NCI-H446 (cell line): Measurements from ENCODE around the gene SLC66A2.
"Not testable (repeated sequence)": the region's sequence is repeated elsewhere in the genome, so short reads cannot be mapped to it uniquely, and the experiment has no call there.

ENCODE experiments used
- DNase-seq, 2 experiments: peaks; one replicate each; lab custom pipeline; 2025; lab: John Stamatoyannopoulos, UW

Gene SLC66A2

DNA sequence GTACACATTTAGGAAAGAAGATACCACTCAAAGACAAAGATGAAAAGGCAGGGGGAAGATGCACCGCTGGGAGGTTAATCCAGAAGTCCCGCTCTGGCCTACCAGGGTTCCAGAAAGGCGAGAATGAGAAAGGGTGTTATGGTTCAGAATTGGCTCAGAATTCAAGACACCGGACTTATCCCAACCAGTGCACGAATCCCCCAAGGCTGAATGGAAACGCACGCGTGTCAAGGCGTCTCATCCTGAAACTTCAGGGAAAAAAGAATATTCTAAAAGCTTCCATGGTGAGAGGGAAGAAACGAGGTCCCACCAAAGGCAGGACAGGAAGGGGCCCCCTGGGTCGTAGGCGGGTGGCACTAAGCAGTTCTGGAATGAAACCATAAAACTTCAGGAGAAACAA is 71.9 kb downstream of the SLC66A2 start:
- no peak for DNase-seq

DNA sequence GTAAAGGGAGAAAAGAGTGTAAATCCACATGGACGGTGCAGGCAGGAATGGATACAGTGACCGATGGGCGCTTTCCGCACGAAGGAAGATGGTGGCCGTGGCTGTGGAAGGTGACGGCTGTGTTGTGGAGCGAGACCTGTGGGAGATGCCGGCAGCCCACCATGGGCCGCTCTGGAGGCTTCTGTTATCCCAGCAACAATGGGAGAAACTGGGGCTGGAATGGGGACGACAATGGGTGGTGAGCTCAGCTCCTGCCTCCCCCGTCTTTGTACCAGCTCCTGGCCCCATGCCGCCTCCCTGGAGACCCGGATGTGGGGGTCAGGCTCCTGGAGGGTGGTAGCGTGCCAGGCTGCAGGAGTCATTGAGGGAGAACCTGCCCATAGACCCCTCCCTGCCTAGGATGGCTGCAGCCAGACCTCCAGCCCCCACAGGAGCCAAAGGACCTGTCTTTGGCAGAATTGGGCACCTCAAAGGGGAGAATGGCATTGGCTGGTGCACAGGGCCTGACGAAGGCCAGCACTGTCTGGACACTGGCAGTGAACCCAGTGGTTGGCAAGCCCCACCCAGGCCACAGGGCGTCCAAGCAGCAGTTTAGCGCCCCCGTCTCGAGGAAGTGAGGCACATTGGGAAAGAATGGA is 72.6 kb downstream of the SLC66A2 start:
- no peak for DNase-seq

DNA sequence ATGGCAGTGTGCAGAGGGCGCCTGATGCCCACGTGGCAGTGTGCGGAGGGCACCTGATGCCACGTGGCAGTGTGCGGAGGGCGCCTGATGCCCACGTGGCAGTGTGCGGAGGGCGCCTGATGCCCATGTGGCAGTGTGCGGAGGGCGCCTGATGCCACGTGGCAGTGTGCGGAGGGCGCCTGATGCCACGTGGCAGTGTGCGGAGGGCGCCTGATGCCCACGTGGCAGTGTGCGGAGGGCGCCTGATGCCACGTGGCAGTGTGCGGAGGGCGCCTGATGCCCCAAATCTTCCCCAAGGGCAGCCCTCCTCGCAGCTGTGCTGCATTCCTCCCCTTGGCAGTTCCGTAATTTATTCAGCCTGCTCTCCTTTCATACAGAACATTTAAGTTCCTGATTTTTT is 73.2 kb downstream of the SLC66A2 start:
- not testable (repeated sequence) for DNase-seq

DNA sequence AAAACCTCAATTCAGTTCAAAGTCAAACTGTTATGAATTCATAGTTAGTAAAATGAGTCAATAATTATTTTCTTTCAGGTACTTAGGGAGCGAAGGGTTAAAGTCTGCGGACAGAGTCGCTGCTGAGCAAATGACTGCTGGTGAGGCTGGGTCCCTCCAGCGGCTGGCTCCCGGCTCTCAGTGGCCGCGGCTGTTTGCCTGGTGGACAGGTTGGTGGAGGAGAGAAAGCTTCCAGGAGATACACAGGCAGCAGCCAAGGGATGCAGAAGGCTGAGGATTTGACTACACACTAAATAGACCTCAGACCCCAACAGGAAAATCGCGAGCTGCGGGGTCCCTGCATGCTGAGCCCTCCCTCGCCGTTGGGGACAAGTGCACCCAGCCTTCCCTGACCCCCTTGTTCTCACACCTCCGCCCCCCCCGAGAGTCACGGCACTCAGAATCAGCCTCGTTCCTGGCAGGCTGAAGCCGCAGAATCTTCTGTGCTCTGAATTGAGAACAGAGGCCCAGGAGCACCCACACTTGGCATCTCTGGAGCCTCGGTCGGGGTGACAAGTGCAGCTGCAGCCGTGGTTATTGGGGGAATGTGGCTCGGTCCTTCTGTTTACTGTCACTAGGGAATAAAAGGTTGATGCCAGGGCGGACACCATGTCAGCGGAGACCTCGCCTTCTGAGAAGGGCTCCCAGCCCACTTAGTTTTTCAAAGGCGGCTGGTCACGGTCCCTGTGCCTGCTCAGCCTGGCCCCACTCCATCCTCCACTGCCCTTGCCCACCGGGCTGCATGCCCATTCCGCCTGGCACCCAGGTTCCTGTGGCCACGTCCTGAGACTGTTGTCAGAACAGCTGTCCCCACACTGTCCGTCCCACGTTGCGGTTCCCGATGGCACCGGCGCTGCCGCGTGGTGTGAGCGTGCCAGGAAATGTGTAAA is 74.0 kb downstream of the SLC66A2 start:
- DNase-seq: no peak

DNA sequence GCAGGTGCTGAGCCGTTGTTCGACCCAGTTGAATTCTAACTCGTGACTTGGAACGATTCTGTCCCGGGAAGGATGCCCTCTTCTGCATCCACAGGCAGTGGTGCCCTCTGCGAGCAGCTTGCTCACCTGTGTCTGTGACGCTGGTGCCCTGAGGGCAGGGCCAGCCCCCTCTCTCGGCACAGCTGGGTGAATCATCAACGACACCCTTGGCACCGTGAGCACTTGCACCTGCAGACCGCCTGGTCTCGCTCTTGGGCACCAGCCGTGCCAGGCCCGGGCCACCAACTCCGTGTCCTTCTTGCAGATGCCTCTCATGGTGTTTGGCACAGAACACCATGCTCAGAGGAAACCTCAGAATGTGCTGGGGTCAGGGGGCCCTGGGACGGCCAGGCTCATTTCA is 75.0 kb downstream of the SLC66A2 start:
- DNase-seq: no peak

DNA sequence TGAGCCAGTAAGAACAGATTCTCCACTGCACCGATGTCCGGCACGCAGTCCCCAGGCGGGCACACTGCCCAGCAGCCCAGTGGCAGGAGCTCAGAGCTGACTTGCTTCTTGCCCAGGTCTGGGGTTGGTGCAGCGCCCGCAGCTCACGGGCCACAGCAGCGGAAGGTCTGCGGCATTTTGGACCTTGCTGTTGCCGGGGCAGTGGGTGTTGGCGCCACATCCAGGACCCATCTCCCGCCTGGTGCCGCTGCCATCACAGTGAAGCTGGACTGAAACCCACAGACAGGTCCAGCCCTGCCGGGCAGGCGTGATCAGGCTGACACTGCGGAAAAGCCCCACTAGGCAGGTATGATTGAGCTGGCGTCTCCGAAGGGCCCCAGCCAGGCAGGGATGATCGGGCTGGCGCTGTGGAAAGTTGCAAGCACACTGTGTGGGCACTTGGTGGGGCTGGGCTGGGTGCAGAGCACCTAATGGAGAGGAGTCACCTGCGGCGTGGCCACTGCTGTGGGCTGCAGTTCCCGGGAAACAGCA is 75.5 kb downstream of the SLC66A2 start:
- DNase-seq: no peak

DNA sequence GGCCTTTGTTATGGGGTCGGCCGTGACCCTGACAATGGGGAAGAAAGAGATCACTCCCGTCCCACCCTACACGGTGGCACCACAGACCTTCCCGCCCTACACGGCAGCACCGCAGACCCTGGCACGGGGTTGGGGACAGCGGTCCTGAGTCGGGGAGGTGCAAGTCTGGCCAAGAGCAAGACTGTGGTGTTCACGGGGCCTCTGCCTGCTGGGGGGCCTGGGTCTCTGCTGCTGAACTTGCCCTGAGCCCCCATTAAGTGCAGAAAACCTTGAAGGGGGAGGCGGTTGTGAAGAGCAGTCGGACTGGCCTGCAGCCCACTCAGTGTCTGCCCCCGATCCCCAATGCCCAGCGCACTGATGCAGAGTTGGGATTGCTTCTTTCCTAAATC is 75.9 kb downstream of the SLC66A2 start:
- DNase-seq: no peak

DNA sequence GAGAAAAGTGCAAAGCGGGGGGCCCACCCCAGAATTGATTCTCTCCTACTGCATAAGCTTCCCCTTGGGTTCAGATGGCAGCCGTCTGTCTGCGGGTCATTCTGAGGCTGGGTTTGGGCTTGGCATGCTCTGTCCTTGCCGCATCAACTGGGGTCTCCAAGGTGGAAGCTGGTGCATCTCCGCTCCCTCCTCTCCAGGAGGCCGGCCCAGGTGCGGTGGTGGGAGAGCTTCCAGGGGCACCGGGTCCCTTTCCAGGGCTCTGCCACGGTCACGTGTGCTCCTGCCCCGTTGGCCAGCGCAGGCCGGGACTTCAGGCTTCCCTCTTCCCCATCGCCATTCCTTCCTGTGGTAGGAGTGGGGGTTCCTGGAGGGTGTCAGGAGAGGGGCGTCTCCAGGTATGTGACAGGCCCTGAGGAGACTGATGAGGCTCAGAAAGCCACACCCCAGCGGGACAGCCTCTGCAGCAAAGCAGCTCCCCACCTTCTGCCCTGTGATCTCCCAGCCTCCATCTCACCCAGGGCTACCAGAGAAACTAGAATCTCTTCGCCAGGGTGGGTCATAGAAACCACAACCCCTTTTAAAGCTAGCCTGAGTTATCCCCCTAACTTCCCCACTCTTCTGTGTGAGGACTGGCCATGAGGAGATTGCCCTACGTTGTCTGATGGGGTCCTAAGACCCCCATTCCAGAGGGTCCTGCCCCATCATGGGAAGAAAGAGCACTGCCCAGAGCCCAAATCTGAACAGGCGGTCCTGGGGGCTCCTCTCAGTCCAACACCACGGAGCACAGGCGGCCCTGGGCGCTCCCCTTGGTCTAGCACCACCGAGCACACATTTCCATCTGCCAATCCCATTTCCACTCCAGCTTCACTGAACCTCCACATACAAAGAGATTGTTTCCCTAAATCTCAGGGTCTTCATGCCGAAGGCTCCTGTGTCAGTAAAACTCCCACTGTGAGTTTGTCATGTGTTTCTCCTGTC is 76.6 kb downstream of the SLC66A2 start:
- no peak for DNase-seq

DNA sequence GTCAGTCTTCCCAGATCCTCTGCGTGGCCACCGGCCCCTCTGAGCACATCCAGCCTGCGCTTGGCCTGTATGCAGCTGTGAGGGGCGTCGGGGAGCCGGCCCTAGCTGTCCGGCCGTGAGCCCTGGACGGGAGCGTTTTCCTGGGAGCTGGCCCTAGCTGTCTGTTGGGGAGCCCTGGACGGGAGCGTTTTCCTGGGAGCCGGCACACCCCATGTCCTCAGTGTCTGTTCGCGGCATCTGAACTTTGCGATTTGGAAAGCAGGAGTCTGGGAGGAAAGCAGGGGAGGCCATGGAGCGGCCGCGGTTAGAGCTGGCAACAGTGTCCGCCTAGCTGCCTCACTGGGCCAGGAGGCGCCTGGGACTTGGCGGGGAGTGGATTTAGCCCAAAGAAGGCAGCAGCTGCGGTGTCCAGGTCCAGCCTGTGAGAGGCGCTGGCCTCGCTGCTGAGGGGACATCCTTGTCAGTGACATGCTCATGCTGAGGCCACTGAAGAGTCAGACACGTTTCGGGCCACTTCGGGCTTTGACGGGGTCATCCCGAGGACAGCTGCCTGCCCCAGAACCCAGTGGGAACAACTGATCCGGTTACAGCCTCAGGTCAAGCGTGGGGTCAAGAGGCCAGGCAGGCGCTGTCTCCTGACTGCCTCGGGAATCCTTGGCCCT is 77.9 kb downstream of the SLC66A2 start:
- no peak for DNase-seq

DNA sequence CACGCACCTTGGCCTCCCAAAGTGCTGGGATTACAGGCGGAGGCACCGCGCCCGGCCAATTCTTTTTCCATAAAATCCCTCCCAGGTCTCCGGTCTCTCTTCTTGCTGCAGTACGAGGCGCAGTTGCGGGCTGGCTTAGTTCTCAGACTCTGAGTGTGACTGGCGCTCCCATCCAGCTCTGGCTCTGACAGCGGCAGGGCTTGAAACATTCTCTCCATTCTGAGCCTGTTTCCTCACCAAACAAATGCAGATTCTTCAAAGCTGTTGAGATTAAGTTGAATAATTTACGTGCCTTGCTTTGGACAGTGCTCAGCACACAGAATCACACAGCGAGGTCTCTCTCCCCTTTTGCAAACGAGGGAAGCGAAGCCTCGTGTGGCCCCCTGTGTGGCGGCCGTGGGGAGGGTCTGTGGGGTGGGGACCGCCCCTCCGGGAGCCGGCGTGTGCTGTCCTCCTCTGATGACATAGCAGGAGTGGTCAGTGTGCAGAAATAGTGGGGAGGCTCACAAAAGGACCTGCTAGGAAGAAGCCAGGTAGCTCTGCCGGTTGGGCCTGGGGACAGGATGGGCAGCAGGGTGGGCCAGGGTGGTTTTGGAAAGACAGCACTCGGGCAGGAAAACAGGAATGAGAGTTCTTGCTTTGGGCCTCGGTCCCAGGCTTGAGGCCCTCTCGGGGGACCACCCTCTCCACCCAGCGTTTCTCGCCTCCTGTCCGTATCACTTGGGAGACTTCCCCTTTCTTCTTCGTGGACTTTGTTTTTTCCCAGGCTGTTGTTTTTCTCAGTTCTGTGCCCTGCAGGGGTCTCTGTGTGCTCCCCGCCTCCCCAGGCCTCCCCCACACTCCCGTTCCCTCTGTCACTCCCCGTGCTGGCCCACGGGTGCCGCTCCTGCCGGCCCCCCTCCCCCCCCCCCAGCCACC is 78.7 kb downstream of the SLC66A2 start:
- no peak for DNase-seq

DNA sequence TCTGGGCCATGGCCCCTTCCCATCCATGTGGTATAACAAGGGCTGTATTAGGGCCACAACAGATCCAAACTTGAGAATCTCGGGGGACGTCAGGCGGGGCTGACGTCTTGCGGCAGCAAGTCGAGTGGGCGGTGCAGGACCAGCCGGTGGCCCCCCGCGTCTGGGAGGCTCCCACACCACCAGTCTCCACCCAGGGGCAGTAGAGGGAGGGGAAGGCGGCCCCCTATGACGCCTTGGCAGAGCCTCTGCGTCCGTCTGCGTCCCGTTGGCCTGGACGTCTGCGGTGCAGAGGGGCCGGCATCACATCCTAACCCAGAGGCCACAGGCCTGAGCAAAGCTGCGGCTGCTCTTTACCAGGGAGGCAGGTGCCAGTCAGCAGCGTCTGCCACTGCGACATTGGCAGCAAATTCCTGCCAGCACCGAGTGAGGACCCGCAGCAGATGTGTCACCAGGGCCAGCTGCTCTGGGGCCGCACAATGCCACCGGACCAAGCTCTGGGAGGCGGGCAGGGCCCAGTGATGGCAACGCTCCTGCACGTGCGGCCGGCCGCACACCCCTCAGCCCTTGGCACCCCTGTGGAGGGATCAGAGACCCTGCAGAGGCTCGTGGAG is 79.9 kb downstream of the SLC66A2 start:
- DNase-seq: no peak

DNA sequence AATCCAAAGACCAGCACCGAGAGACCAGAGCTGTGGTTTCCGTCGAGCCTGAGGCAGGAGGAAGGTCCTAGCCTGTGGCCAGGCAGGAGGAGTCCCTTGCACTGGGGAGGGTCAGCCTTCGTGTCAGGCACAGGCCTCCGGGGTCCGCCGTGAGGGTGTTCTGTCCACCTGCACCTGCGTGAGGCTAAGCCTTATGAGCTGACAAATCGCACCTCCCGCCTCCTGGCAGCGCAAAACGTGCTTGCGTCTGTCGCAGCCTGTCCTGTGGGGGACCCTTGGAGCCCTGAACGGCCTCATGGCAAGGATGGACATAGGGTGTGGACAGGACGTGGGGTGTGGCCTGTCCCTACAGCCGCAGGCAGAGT is 80.4 kb downstream of the SLC66A2 start:
- no peak for DNase-seq

DNA sequence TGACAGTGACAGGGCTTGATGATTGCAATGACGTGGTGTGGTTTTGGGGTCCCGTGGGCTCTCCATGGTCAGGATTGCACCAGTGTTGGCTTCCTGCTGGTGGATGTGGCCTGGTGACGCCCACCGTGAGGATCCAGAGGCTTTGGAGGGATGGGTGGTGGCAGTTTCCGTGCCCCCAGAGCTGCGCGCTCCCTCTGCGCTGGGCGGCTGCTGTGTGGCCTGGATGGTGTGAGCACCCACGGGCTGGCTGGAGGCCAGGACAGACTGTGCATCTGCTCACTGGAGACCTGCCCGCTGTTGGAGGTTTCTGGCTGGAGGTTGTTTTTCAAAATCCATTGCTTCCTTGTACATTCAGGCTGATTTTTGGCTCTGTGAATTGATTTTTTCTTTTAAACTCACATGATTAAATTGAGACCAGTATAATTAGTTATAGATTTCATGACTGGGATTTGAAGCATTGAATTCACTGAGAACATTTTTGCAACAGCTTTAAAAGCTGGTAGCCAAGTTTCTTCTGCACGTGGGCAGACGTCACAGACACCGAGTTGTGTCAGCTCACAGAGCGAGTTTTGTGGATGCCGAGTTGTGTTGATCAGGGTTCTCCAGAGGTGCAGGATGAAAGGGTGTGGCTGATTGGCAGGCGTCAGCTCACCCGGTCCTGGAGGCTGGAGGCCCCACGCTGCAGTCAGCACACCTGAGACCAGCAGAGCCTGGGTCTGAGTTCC is 81.0 kb downstream of the SLC66A2 start:
- DNase-seq: peak; percentile 9 to 46

DNA sequence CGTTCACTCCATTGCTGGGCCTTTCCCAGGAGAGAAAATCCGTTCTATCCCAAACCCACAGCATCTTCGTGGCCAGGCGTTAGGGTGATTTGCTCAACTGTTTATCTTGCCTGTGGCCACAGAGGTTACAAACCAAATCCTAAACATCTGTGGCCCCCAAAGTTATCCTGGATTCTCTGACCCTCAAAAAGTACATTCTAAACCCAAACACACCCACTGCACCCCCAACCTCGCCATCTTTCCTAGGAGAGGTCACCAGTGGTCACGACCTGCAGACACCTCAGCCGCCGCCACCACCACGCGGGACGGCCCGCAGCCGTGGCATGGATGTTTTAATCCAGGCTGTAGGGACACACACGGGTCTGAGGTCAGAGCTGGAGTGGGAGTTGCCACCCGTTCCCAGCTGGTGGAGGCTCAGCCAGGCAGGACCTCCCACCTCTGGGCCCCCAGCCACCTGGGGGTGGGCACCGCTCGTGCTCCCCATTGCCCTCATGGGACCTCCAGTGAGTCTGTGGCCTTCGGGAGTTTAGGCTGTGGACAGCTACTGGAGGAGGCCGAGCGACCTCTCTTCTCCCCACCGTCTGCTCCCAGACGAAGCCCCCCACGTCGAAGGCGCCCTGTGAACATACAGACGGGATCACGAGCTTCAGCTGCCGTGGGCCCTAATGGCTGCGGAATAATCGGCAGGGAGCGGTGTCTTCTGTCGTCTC is 81.7 kb downstream of the SLC66A2 start:
- DNase-seq: no peak

DNA sequence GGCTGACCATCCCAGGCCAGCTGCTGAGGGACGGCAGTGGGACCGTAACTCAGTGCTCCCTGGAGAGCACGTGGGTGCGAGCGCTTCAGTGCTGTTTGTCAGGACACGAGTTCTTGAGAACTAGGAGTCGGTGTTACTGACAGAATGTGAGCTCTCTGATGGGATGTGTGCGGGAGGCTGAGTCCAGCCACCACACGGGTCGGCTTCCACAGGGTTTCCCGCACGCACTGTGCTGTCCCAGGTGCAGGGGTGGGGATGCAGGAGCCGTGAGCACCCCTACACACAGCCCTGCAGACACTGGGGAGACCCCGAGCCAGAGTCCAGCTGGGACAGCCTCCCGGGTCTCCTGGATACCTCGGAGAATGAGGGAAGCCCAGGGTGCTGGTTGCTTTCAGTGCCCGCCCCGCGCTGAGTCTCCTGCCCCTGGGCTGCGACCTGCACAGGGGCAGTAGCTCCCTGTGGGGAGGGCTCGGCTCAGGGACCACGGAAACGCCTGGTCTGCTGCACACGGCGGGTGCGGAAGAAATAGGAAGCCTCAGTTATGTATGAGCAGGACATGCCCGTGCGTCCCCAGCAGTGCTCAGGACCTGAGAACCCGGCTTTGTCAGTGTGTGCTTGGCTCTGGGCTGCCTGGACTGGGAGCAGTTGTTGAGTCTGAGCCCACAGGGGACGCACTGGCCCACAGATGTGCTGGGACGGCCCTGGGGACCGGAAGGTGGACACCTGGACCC is 82.5 kb downstream of the SLC66A2 start:
- DNase-seq: no peak

DNA sequence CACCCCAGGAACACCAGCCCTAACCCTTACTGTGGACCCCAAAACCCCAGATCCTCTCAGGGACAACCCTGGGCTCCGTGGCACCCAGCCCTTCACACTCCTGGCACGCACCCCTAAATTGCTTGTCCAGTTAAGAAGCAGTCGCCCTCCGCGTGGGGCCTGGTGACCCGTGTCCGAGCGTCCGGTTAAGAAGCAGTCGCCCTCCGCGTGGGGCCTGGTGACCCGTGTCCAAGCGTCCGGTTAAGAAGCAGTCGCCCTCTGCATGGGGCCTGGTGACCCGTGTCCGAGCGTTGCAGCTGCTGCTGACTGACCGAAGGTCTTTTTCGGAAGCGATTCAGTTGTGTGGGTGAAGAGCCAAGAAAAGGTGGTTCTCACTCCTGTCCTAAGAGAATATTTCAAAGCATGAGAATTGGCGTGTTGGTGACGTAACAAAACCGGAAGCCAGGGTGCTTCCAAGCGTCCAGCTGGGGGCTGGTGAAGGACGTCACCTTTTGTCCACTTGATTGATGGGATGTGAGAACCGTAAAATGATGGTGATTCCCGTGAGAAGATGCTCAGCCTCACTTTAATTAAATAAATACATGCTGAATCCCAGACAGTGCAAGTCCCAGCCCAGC is 83.2 kb downstream of the SLC66A2 start:
- DNase-seq: no peak

DNA sequence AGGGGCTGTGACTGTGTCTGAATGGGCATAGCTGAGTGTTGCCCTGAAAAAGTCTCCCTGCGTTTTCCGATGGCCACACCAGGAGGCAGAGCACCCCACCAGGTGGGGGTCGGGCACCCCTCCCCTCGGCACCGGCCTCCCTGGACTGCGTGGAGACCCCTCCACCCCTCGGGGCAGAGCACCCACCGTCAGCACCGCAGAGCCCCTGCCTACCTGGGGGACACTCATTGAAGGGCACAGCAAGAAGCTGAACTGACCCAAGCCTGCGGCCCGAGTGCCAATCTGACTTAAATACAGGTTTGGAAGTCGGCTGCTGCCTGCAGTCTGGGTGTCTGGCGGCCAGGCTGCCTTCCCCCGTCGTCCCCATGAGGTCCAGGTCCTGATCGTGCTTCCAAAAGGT is 83.8 kb downstream of the SLC66A2 start:
- no peak for DNase-seq
